ENCODE measurements around the gene IQSEC2.
A peak's percentile ranks its signal among the peaks of the same experiment; 100 is the strongest.

The IQSEC2 gene

GRCh38 chrX:53281321-53281822, at the start of gene IQSEC2:
IQSEC2 (minus strand) TSS chrX:53281584.
- DNase-seq = no peak

- DNase-seq = no peak
These were observed 48.9 kb upstream of the IQSEC2 start for GRCh38 chrX:53330331-53330730.

GRCh38 chrX:53324803-53325202, 43.4 kb upstream of the IQSEC2 start:
- no peak for DNase-seq

- DNase-seq = no peak
These were observed 42.7 kb upstream of the IQSEC2 start for GRCh38 chrX:53324085-53324484.

- DNase-seq = no peak
These were observed 41.8 kb upstream of the IQSEC2 start for GRCh38 chrX:53323196-53323595.

GRCh38 chrX:53321943-53322497, 40.6 kb upstream of the IQSEC2 start:
- DNase-seq = no peak

GRCh38 chrX:53321230-53321942, 40.0 kb upstream of the IQSEC2 start:
- no peak for DNase-seq

- DNase-seq = no peak
These were observed 39.3 kb upstream of the IQSEC2 start for GRCh38 chrX:53320543-53321229.

- no peak for DNase-seq
These were observed 38.5 kb upstream of the IQSEC2 start for GRCh38 chrX:53319614-53320542.

GRCh38 chrX:53318766-53319353, 37.5 kb upstream of the IQSEC2 start:
- no peak for DNase-seq

- peak; percentile 49 to 51 for DNase-seq
These were observed 36.1 kb upstream of the IQSEC2 start for GRCh38 chrX:53317365-53318069.

GRCh38 chrX:53316860-53317237, 35.5 kb upstream of the IQSEC2 start:
- DNase-seq = peak in 1 of 2 experiments; percentile 13

GRCh38 chrX:53316111-53316859, 34.9 kb upstream of the IQSEC2 start:
- no peak for DNase-seq

GRCh38 chrX:53313728-53314105, 32.3 kb upstream of the IQSEC2 start:
- DNase-seq = no peak

- DNase-seq = peak; percentile 57 to 58
These were observed 31.8 kb upstream of the IQSEC2 start for GRCh38 chrX:53312946-53313727.

GRCh38 chrX:53309837-53310236, 28.5 kb upstream of the IQSEC2 start:
- DNase-seq = no peak

- no peak for DNase-seq
These were observed 27.5 kb upstream of the IQSEC2 start for GRCh38 chrX:53308836-53309235.

- no peak for DNase-seq
These were observed 24.9 kb upstream of the IQSEC2 start for GRCh38 chrX:53305996-53306937.
